SK-N-SH treated with all-trans-retinoic acid at 6 μM for 48 hours (cell line): ENCODE results near the gene NKX1-1.

ENCODE experiments used
- ATAC-seq: fragments of 200-7000 bp; cut with Tn5 transposase; 3 replicates; pipeline ENCODE4 v1.9.1; 2020; ENCODE audit warnings: mild to moderate bottlenecking, moderate library complexity
- BACH2 ChIP-seq: fragments of 250-450 bp; sonication (Bioruptor Pico); IDR thresholded peaks from 2 replicates; pipeline ENCODE4 v1.9.0; 2021; ENCODE audit warnings: mild to moderate bottlenecking, borderline replicate concordance
- CSDC2 ChIP-seq: fragments of 250-450 bp; sonication (Bioruptor Pico); IDR thresholded peaks from 2 replicates; pipeline ENCODE4 v1.5.0; 2020; ENCODE audit warnings: mild to moderate bottlenecking, moderate library complexity
- ESRRG ChIP-seq: fragments of 250-450 bp; sonication (Bioruptor Pico); IDR thresholded peaks from 2 replicates; pipeline ENCODE4 v1.6.1; 2021; ENCODE audit warnings: mild to moderate bottlenecking
- GLIS3 ChIP-seq: fragments of 250-450 bp; sonication (Bioruptor Pico); IDR thresholded peaks from 2 replicates; pipeline ENCODE4 v1.5.0; 2020; ENCODE audit warnings: mild to moderate bottlenecking, moderate library complexity
- ISL1 ChIP-seq: fragments of 250-450 bp; sonication (Bioruptor Pico); IDR thresholded peaks from 2 replicates; pipeline ENCODE4 v2.1.2; 2022; ENCODE audit warnings: mild to moderate bottlenecking, moderate library complexity
- OSR1 ChIP-seq: fragments of 250-450 bp; sonication (Bioruptor Pico); IDR thresholded peaks from 2 replicates; pipeline ENCODE4 v1.8.0; 2022; ENCODE audit warnings: moderate library complexity, mild to moderate bottlenecking, inconsistent platforms
- PPARA ChIP-seq: fragments of 250-450 bp; sonication (Bioruptor Pico); IDR thresholded peaks from 2 replicates; pipeline ENCODE4 v1.5.0; 2020; ENCODE audit warnings: mild to moderate bottlenecking, borderline replicate concordance
- RARB ChIP-seq: fragments of 250-450 bp; sonication (Bioruptor Pico); IDR thresholded peaks from 2 replicates; pipeline ENCODE4 v1.8.0; 2021; ENCODE audit warnings: mild to moderate bottlenecking, moderate library complexity
- SNAI2 ChIP-seq: fragments of 250-450 bp; sonication (Bioruptor Pico); IDR thresholded peaks from 2 replicates; pipeline ENCODE4 v1.5.0; 2020; ENCODE audit warnings: mild to moderate bottlenecking, moderate library complexity
- TCF4 ChIP-seq: fragments of 250-450 bp; sonication (Bioruptor Pico); IDR thresholded peaks from 2 replicates; pipeline ENCODE4 v1.8.0; 2021; ENCODE audit warnings: mild to moderate bottlenecking, moderate library complexity, borderline replicate concordance
- TOX ChIP-seq: fragments of 250-450 bp; sonication (Bioruptor Pico); IDR thresholded peaks from 2 replicates; pipeline ENCODE4 v1.8.0; 2021; ENCODE audit warnings: mild to moderate bottlenecking, moderate library complexity, borderline replicate concordance
- ZC3H10 ChIP-seq: fragments of 250-450 bp; sonication (Bioruptor Pico); IDR thresholded peaks from 2 replicates; pipeline ENCODE4 v1.5.1; 2021; ENCODE audit warnings: mild to moderate bottlenecking, moderate library complexity
- ZFP3 ChIP-seq: fragments of 250-450 bp; sonication (Bioruptor Pico); IDR thresholded peaks from 2 replicates; pipeline ENCODE4 v1.5.0; 2020; ENCODE audit warnings: mild to moderate bottlenecking, moderate library complexity
- ZFP30 ChIP-seq: fragments of 450-650 bp; formaldehyde crosslinking; IDR thresholded peaks from 2 replicates; pipeline ENCODE4 v1.5.0; 2022; ENCODE audit warnings: mild to moderate bottlenecking, moderate library complexity
- ZNF565 ChIP-seq: fragments of 450-650 bp; formaldehyde crosslinking; conservative IDR thresholded peaks from 2 replicates; pipeline ENCODE4 v1.5.0; 2020; ENCODE audit warnings: low read depth, mild to moderate bottlenecking, moderate library complexity
- ZNF70 ChIP-seq: fragments of 450-650 bp; formaldehyde crosslinking; IDR thresholded peaks from 2 replicates; pipeline ENCODE4 v1.5.0; 2020; ENCODE audit warnings: mild to moderate bottlenecking, moderate library complexity
- ZNF8 ChIP-seq: fragments of 450-650 bp; formaldehyde crosslinking; IDR thresholded peaks from 2 replicates; pipeline ENCODE4 v1.5.0; 2020; ENCODE audit warnings: mild to moderate bottlenecking, moderate library complexity
- TF ChIP-seq, protein P1 (sequence below): fragments of 250-450 bp; sonication (Bioruptor Pico); IDR thresholded peaks from 2 replicates; pipeline ENCODE4 v1.5.0; 2020; ENCODE audit warnings: mild to moderate bottlenecking, moderate library complexity
- TF ChIP-seq, protein P2 (sequence below): fragments of 250-450 bp; sonication (Bioruptor Pico); IDR thresholded peaks from 2 replicates; pipeline ENCODE4 v1.5.1; 2020; ENCODE audit warnings: low read depth, mild to moderate bottlenecking, moderate library complexity
- TF ChIP-seq, protein P3 (sequence below): fragments of 250-450 bp; sonication (Bioruptor Pico); IDR thresholded peaks from 2 replicates; pipeline ENCODE4 v1.5.1; 2021; ENCODE audit warnings: mild to moderate bottlenecking, moderate library complexity
- TF ChIP-seq, protein P4 (sequence below): fragments of 250-450 bp; sonication (Bioruptor Pico); IDR thresholded peaks from 2 replicates; pipeline ENCODE4 v1.8.0; 2020; ENCODE audit warnings: mild to moderate bottlenecking, moderate library complexity, borderline replicate concordance

NKX1-1 gene

DNA sequence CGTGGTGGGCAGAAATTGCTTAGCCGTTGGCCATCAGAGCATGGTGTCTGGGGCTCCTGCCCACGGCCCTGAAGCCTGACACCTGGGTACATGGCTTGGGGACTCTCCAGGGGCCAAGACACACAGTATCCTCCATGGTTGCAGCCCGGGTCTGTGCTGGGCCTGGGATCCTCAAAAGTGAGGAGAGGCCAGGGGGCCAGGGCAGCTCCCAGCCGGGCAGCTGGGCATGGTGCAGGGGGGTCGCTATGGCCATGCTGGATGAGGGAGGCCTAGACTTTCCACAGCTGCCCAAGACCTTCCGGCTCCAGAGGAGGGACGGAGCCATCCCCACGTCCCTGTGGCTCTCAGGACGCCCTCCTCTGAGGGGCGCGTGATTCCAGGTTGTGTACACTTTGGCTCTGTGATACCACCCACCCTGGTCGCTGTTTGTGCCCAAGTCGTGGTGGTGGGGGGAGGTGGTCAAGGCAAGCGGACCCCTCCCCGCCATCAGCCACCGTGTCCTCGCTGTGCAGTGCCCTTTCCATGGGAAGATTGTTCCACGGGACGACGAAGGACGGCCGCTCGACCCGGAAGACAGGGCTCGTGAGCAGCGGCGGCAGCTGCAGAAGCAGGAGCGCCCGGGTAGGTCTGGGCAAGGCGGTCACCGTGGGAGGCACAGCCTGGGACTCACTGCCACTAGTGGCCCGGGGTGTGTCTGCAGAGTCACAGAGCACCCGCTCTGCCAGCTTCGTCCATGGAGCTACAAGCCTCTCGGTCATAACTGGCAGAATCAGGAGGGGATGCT lies 25.7 kb downstream of the NKX1-1 start (continued):
- TF ChIP-seq PPARA, result no peak
- TF ChIP-seq ZFP30 (CRISPR knock-in tag), result no peak
- no peak for TF ChIP-seq BACH2 (CRISPR knock-in tag)
- no peak for TF ChIP-seq RARB

DNA sequence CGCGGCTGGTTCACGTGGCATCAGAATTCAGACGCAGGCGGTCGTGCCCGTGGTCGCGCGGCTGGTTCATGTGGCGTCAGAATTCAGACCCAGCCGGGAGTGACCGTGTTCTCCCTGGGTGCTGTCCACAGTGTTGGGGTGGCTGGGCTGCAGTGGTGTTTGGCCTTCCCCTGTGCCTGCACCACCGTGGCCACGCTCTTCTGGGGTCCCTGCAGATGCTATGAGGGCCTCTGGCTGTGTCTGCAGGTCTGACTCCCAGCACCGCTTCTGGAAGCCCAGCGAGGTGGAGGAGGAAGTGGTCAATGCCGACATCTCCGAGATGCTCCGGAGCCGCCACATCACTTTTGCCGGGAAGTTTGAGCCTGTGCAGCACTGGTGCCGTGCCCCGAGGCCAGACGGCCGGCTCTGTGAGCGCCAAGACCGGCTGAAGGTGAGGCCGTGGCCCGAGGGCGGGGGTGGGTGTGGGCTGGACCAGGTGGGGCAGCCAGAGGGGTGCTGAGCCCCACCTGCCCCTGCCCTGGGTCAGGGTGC lies 26.4 kb downstream of the NKX1-1 start:
- no peak for ATAC-seq
- TF ChIP-seq GLIS3 (CRISPR knock-in tag), result no peak
- no peak for TF ChIP-seq ZNF8 (CRISPR knock-in tag)
- no peak for TF ChIP-seq TOX (CRISPR knock-in tag)
- TF ChIP-seq, protein P1, sequence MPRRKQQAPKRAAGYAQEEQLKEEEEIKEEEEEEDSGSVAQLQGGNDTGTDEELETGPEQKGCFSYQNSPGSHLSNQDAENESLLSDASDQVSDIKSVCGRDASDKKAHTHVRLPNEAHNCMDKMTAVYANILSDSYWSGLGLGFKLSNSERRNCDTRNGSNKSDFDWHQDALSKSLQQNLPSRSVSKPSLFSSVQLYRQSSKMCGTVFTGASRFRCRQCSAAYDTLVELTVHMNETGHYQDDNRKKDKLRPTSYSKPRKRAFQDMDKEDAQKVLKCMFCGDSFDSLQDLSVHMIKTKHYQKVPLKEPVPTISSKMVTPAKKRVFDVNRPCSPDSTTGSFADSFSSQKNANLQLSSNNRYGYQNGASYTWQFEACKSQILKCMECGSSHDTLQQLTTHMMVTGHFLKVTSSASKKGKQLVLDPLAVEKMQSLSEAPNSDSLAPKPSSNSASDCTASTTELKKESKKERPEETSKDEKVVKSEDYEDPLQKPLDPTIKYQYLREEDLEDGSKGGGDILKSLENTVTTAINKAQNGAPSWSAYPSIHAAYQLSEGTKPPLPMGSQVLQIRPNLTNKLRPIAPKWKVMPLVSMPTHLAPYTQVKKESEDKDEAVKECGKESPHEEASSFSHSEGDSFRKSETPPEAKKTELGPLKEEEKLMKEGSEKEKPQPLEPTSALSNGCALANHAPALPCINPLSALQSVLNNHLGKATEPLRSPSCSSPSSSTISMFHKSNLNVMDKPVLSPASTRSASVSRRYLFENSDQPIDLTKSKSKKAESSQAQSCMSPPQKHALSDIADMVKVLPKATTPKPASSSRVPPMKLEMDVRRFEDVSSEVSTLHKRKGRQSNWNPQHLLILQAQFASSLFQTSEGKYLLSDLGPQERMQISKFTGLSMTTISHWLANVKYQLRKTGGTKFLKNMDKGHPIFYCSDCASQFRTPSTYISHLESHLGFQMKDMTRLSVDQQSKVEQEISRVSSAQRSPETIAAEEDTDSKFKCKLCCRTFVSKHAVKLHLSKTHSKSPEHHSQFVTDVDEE, result no peak
- no peak for TF ChIP-seq ZNF70 (CRISPR knock-in tag)
- TF ChIP-seq, protein P2, sequence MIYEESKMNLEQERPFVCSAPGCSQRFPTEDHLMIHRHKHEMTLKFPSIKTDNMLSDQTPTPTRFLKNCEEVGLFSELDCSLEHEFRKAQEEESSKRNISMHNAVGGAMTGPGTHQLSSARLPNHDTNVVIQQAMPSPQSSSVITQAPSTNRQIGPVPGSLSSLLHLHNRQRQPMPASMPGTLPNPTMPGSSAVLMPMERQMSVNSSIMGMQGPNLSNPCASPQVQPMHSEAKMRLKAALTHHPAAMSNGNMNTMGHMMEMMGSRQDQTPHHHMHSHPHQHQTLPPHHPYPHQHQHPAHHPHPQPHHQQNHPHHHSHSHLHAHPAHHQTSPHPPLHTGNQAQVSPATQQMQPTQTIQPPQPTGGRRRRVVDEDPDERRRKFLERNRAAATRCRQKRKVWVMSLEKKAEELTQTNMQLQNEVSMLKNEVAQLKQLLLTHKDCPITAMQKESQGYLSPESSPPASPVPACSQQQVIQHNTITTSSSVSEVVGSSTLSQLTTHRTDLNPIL, result no peak
- TF ChIP-seq RARB, result no peak
- TF ChIP-seq, protein P3, sequence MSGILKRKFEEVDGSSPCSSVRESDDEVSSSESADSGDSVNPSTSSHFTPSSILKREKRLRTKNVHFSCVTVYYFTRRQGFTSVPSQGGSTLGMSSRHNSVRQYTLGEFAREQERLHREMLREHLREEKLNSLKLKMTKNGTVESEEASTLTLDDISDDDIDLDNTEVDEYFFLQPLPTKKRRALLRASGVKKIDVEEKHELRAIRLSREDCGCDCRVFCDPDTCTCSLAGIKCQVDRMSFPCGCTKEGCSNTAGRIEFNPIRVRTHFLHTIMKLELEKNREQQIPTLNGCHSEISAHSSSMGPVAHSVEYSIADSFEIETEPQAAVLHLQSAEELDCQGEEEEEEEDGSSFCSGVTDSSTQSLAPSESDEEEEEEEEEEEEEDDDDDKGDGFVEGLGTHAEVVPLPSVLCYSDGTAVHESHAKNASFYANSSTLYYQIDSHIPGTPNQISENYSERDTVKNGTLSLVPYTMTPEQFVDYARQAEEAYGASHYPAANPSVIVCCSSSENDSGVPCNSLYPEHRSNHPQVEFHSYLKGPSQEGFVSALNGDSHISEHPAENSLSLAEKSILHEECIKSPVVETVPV (CRISPR knock-in tag), result no peak
- TF ChIP-seq SNAI2 (CRISPR knock-in tag), result no peak
- TF ChIP-seq ZNF565, result no peak
- TF ChIP-seq OSR1 (CRISPR knock-in tag), result no peak
- TF ChIP-seq, all 23 proteins: peak for 0

DNA sequence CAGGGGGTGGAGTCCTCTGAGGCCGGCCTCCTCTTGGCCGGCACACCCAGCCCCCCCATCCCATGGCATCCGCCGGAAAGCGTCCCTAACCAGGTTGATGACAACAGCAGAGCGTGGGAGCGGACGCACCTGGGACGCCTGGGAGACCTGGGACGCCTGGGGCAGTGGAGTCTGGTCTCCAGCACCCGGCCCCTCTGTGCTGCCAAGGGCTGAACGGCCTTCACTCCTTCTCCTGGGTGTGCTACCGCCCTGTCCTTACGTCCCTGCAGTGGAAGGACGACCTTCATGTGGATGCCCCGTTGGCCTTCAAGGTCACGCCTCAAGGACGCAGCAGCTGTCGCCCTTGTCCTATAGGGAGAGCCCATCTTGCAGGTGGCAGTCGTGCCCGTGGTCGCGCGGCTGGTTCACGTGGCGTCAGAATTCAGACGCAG lies 26.9 kb downstream of the NKX1-1 start:
- no peak for ATAC-seq
- no peak for TF ChIP-seq CSDC2 (CRISPR knock-in tag)

DNA sequence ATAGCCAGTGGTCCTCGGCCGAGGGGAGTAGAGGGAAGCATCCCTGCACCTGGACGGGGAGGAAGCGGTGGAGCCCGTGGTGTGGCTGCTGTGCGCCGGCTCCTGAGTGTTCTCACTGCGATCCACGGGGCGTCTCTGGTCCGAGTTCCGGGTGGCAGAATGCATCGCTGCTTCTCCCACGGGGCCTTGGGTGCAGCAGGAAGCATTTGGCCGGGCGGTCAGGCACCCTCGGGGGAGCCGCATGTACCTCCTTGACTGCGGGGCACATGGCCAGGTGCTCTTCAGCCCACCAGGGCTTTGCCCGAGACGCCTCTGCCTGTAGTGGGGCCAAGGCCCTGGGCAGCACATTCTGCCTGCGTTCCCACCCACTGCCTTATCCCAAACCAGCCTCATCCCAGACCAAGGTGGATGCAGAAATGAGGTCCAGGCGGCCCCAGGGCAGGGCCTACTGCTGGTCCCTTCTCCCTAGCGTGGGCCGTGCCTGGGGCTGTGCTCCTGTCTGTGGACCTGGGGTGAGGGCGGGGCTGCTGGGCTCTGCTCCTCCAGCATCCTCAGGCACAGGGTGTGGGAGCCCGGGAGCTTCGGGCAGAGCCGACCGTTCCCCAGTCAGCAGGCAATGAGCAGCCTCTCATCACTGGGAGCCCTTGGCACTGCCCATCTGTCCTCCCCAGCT lies 27.5 kb downstream of the NKX1-1 start:
- TF ChIP-seq, protein P4, sequence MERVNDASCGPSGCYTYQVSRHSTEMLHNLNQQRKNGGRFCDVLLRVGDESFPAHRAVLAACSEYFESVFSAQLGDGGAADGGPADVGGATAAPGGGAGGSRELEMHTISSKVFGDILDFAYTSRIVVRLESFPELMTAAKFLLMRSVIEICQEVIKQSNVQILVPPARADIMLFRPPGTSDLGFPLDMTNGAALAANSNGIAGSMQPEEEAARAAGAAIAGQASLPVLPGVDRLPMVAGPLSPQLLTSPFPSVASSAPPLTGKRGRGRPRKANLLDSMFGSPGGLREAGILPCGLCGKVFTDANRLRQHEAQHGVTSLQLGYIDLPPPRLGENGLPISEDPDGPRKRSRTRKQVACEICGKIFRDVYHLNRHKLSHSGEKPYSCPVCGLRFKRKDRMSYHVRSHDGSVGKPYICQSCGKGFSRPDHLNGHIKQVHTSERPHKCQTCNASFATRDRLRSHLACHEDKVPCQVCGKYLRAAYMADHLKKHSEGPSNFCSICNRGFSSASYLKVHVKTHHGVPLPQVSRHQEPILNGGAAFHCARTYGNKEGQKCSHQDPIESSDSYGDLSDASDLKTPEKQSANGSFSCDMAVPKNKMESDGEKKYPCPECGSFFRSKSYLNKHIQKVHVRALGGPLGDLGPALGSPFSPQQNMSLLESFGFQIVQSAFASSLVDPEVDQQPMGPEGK (CRISPR knock-in tag), result no peak
- TF ChIP-seq TOX (CRISPR knock-in tag) (no peak), CSDC2 (CRISPR knock-in tag) (no peak), ZNF8 (CRISPR knock-in tag) (no peak), TCF4 (no peak), ZC3H10 (CRISPR knock-in tag) (no peak), ZFP3 (CRISPR knock-in tag) (no peak), ISL1 (CRISPR knock-in tag) (no peak), ESRRG (no peak)
- TF ChIP-seq, protein P1, result no peak
- no peak for ATAC-seq
